NT2/D1 (cell line): Measurements from ENCODE around the gene MRPL54.
"Not testable (repeated sequence)": the region's sequence is repeated elsewhere in the genome, so short reads cannot be mapped to it uniquely, and the experiment has no call there.

Source experiments
- DNase-seq: peaks from one replicate; pipeline ENCODE4 v3.0.0-alpha.2; 2011; ENCODE audit warnings: low read depth, low spot score
- H3K27me3 ChIP-seq: 2 replicates; pipeline ENCODE4 v1.6.0; 2011; ENCODE audit warnings: mild to moderate bottlenecking; ENCODE audit not compliant: insufficient read length, insufficient read depth
- H3K36me3 ChIP-seq: 2 replicates; pipeline ENCODE4 v1.6.1; 2011; ENCODE audit warnings: mild to moderate bottlenecking, low read length, mixed read lengths; ENCODE audit not compliant: insufficient read depth, insufficient read length
- H3K4me1 ChIP-seq: 2 replicates; pipeline ENCODE4 v1.5.1; 2011; ENCODE audit not compliant: insufficient read depth, insufficient read length
- H3K4me3 ChIP-seq: 2 replicates; pipeline ENCODE4 v1.5.1; 2011; ENCODE audit warnings: low read depth; ENCODE audit not compliant: insufficient read length
- H3K9ac ChIP-seq: 2 replicates; pipeline ENCODE4 v1.6.0; 2011; ENCODE audit warnings: low read depth; ENCODE audit not compliant: insufficient read length
- H3K9me3 ChIP-seq: 2 replicates; pipeline ENCODE4 v1.5.1; 2011; ENCODE audit warnings: mild to moderate bottlenecking, low read length; ENCODE audit not compliant: insufficient read depth
- SUZ12 ChIP-seq: IDR thresholded peaks from 2 replicates; pipeline ENCODE4 v1.6.1; 2011; ENCODE audit not compliant: insufficient read length, insufficient read depth; ENCODE audit errors: extremely low read depth
- YY1 ChIP-seq: IDR thresholded peaks from 2 replicates; pipeline ENCODE4 v1.6.1; 2011; ENCODE audit not compliant: insufficient read length, insufficient read depth
- ZNF274 ChIP-seq: IDR thresholded peaks from 2 replicates; pipeline ENCODE4 v1.6.1; 2011; ENCODE audit warnings: mild to moderate bottlenecking, low read depth, low read length

MRPL54 gene

DNA sequence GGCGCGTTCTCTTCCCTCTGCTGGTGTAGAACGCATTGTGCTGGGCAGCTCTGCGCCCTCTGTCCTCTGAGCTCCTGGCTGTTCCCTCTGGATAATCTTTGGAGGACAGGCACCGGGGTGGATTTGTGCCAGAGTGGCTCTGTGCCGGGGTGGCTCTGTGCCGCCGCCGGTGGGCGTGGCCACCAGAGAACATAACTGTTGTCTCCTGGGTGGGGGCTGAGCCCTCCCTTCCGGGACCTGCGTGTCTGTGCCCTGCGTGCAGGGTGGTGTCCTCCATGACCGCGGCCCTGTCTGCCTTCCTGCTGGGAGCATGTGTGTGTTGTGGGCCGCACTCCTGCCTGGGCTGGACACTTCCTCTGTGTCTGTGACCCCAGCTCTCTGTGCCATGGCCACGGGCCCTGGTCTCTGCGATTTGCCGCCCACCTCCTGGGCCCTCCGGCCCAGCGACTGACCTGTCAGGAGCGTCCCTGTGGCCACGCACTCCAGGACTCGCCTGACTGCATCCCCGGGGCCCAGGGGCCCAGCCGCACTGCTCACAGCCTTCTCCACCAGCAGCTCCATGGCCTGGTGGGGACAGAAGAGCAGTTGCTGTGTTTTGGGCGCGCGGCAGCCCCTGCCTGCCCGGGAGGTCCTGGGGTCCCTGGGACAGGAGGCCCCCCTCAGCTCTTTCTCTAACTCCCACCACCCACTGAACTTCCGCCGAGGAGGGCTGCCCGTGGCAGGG lies 46.1 kb downstream of the MRPL54 start:
- Histone ChIP-seq H3K4me3 (no peak overlapping the region), H3K27me3 (no peaks in the 10 kb centered on the region), H3K9me3 (no peaks in the 10 kb centered on the region), H3K4me1 (peaks cover 3% of the 10 kb centered on the region), H3K36me3 (no peaks in the 10 kb centered on the region), H3K9ac (no peak overlapping the region)
- TF ChIP-seq YY1 (no peak), SUZ12 (no peak), ZNF274 (no peak)
- no peak for DNase-seq

DNA sequence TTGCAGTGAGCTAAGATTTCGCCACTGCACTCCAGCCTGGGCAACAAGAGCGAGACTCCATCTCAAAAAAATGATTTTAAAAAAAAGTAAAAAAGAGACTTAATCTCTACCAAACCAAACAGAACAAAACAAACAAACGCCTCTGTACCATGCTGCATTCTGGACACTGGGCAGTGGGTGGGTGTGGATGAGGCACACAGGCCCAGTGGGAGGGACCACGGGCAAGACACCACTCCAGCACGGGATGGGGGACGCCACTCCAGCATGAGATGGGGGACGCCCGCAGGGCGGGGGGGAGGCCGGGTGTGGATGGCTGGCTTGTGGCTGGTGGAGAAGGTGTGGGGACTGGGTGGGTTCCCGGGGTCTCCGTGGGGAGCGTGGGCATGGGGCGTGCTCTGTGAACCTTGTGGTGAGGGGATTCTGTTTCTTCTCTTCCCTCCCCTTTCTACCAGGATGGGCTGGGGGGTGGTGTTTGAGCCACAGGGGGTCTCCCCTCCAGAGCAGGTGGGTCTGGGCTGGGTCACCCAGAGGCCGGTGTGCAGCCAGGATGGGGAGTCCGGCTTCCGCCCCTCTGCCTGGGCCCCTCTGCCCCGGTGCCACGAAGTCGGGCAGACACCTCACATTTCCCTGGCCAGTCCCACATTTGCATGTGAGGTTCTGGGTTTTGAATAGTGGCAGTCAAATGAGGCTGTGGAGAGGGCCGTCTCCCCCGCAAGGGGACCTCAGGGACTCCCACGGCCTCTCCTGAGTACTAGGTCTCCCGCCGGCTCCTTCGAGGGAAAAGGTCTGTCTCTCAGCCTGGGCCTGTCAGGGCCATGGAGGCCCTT lies 47.6 kb downstream of the MRPL54 start:
- no peaks in the 10 kb centered on the region for H3K36me3 ChIP-seq
- peak overlapping the region; percentile 27 for H3K9ac ChIP-seq

DNA sequence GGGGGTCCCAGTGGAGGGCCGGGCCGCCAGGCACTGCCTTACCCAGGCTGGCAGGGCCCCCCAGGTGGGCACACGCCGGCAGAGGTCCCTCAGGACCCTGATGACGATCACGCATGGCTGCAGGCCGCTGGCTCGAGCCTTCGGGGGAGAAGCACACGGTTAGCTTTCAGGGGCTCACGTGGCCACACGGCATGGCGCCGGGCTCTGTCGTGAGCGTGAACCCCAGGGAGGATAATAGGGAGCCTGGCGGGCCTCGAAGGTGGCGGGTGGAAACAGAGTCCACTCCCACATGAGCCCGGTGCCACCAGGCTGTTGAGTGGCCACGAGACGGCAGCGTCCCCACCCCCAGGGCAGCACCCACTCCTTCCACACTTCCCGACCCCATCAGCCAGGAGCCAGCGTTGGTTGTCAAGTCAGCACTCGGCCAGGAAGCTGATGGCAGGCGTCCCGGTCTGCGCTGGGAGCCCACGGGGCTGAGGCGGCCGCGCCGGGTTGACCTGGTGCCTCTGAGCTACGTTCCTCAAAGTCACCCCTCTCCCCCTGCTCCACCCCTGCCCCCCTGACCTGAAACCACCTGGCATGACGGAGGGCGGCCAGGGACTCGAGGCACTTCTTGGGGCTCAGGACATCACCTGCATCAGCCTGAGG lies 48.4 kb downstream of the MRPL54 start:
- Histone ChIP-seq H3K27me3 (no peaks in the 10 kb centered on the region), H3K36me3 (no peaks in the 10 kb centered on the region), H3K4me3 (no peak overlapping the region), H3K4me1 (peaks cover 3% of the 10 kb centered on the region), H3K9me3 (no peaks in the 10 kb centered on the region), H3K9ac (peak overlapping the region; percentile 27)
- no peak for DNase-seq
- TF ChIP-seq YY1 = no peak
- no peak for TF ChIP-seq ZNF274
- TF ChIP-seq SUZ12 = no peak

More for the DNA sequence above, 47.6 kb downstream of the MRPL54 start:
- no peak for DNase-seq
- Histone ChIP-seq H3K9me3 (no peaks in the 10 kb centered on the region), H3K4me3 (no peak overlapping the region), H3K27me3 (no peaks in the 10 kb centered on the region), H3K4me1 (peaks cover 3% of the 10 kb centered on the region)
- TF ChIP-seq SUZ12 (no peak), YY1 (no peak), ZNF274 (no peak)

DNA sequence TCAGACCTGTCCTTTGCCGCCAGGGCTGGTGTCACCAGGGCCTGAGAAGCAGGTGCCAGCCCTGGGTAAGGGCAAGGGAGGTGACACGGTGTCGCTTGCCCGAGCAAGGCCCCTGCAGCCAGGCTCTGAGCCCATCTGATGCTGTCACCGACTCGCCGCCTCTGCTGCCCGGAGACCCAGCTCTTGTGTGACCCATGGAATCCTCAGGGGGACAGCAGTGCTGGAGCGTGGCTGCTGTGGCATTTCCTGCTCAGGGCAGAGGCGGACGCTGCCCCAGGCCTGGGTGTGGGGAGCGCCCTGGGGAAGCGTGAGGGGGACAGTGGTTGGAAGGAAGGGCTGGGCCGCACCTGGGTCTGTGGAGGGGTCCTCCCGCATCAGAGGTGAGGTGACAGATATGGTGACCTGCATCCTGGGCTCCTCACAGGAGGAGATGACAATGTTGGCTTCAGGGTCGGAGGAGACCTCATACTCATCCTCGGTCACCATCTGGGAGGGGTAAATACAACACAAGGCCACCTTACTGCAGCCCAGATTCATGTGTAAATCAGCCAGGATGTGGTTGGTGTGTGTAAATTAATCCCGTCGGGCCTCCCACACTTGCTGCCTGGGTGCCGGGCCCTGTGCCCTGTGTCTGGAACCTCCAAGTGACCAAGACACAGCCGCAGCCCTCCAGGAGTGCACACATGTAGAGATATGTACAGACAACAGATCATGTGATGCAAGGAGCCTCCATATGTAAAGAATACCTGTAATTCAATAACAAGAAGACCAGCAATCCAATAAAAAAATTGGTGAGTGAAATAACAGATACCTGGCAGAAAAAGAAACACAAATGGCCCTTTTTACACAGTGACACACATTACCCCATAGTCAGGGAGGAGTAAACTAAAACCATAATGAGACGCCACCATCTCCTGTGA lies 51.3 kb downstream of the MRPL54 start:
- Histone ChIP-seq H3K9me3 (no peaks in the 10 kb centered on the region), H3K4me1 (peaks cover 3% of the 10 kb centered on the region), H3K36me3 (no peaks in the 10 kb centered on the region), H3K27me3 (no peaks in the 10 kb centered on the region), H3K4me3 (no peak overlapping the region), H3K9ac (no peak overlapping the region)
- no peak for TF ChIP-seq YY1
- TF ChIP-seq SUZ12 = no peak
- no peak for DNase-seq

DNA sequence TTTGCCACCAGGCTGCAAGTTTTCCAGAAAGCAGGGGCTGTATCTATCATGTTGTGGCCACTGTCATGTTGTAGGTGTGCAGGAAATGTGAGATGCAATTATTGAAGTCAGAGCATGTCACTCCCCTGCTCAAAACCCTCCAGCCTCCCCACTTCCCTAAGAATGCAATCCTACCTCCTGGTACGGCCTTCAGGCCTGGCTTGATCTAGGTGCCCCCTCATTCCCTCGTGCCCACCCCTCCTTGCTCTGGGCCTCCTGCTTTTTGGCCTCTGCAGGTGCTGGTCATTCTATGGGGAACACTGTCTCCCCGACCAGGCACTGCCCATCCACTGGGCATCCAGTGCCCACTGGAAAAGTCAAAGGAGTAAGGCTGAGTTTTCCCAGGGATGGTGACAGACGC lies 52.2 kb downstream of the MRPL54 start:
- no peak for DNase-seq
- Histone ChIP-seq H3K27me3 (no peaks in the 10 kb centered on the region), H3K36me3 (no peaks in the 10 kb centered on the region), H3K9ac (no peak overlapping the region), H3K9me3 (no peaks in the 10 kb centered on the region), H3K4me3 (no peak overlapping the region), H3K4me1 (peaks cover 3% of the 10 kb centered on the region)
- TF ChIP-seq ZNF274 = no peak
- no peak for TF ChIP-seq YY1
- no peak for TF ChIP-seq SUZ12

DNA sequence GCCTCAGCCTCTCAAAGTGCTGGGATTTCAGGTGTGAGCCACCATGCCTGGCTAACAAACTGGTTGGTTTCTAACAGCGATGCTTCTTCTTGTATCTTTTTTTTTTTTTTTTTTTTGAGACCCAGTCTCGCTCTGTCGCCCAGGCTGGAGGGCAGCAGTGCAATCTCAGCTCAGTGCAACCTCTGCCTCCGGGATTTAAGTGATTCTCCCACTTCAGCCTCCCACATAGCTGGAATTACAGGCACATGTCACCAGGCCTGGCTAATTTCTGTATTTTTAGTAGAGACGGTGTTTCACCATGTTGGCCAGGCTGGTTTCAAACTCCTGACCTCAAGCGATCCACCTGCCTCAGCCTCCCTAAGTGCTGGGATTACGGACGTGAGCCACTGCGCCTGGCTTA lies 53.7 kb downstream of the MRPL54 start:
- not testable (repeated sequence) for DNase-seq, H3K9me3 ChIP-seq, H3K27me3 ChIP-seq

More for the DNA sequence above, 53.7 kb downstream of the MRPL54 start:
- H3K4me1 ChIP-seq, H3K36me3 ChIP-seq, H3K4me3 ChIP-seq, H3K9ac ChIP-seq: not testable (repeated sequence)
